ENCODE measurements around the gene IQUB. TPM values are rescaled to one million over a fixed set of nuclear protein-coding genes. Genes with fewer than 3 reads are reported as not detected.
"Not testable (repeated sequence)": the region's sequence is repeated elsewhere in the genome, so short reads cannot be mapped to it uniquely, and the experiment has no call there.

The IQUB gene
- total and polyA plus RNA-seq, 2 donors (not counting 1 experiment from before 2014, with no cell fraction given) = 0.01 to 0.12 TPM

DNA sequence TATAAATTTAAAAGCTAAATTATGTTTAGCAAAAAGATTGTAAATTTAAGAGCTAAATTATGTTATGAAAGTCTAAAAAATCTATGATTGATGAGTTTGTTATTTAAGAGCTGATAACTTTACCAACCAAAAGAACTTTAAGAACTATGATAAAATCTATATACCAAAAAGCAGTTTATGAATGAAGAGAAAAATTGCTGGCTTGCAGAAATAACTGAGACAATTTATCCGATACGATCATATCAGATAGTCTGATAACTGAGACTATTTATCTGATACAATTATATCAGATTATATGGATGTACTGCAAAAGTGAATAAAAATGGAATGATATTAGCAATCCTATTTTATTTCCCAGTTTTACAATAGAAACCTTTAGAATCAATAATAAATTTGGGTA lies 50.2 kb downstream of the IQUB start:
- ChIA-PET POLR2A (no interaction called here), CTCF (interaction anchor here (0.6 to 2.3 kb wide), 3 partner anchors 9 to 1642 kb away, joined by 3 to 10 read pairs (median 5); no protein-coding TSS in a partner anchor)
- no peak overlapping the region for H2AFZ ChIP-seq (ENCODE audit: insufficient read depth, low read depth, low read length, poor library complexity, severe bottlenecking)
- Mint-ChIP-seq H3K27me3 (peaks cover 4% of the 10 kb centered on the region), H3K27ac (no peak overlapping the region), H3K9me3 (ENCODE audit: insufficient read depth) (no peaks in the 10 kb centered on the region), H3K4me3 (no peak overlapping the region), H3K4me1 (no peaks in the 10 kb centered on the region)
- no peak overlapping the region for H3K9ac ChIP-seq (ENCODE audit: low read length)
- no peak overlapping the region for H3K4me3 ChIP-seq (ENCODE audit: control extremely low read depth in 1 of 5, extremely low read depth in 1 of 5, insufficient read depth in 1 of 5, low read depth in 2 of 5, low read length in 4 of 5)
- intact Hi-C loops (cut with micrococcal nuclease) = no loop called here
- H3K9me3 ChIP-seq (ENCODE audit: control extremely low read depth in 1 of 3, control insufficient read depth in 2 of 3, insufficient read depth in 1 of 3, low read length in 2 of 3) = no peaks in the 10 kb centered on the region
- no peaks in the 10 kb centered on the region for H3K36me3 ChIP-seq (replicated peaks in 1 of 2; ENCODE audit: control extremely low read depth in 1 of 2, control insufficient read depth in 1 of 2, extremely low read depth in 1 of 2, insufficient read depth in 2 of 2, low read length in 1 of 2)
- no CpG with 5 or more reads among the region's 2 CpGs for WGBS (ENCODE audit: insufficient coverage)
- ATAC-seq (ENCODE audit: low read depth) (no peak), DNase-seq (no peak)
- no peaks in the 10 kb centered on the region for H3K79me2 ChIP-seq (ENCODE audit: control insufficient read depth, insufficient read depth, low read length)
- TF ChIP-seq EZH2 (IDR thresholded peaks at IDR 0.05; ENCODE audit: borderline replicate concordance, insufficient read depth, low read depth, low read length, poor library complexity, severe bottlenecking) = no peak
- TF ChIP-seq, protein P1, sequence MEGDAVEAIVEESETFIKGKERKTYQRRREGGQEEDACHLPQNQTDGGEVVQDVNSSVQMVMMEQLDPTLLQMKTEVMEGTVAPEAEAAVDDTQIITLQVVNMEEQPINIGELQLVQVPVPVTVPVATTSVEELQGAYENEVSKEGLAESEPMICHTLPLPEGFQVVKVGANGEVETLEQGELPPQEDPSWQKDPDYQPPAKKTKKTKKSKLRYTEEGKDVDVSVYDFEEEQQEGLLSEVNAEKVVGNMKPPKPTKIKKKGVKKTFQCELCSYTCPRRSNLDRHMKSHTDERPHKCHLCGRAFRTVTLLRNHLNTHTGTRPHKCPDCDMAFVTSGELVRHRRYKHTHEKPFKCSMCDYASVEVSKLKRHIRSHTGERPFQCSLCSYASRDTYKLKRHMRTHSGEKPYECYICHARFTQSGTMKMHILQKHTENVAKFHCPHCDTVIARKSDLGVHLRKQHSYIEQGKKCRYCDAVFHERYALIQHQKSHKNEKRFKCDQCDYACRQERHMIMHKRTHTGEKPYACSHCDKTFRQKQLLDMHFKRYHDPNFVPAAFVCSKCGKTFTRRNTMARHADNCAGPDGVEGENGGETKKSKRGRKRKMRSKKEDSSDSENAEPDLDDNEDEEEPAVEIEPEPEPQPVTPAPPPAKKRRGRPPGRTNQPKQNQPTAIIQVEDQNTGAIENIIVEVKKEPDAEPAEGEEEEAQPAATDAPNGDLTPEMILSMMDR (IDR thresholded peaks at IDR 0.05) = no peak
- H3K4me1 ChIP-seq (ENCODE audit: control insufficient read depth in 2 of 2, insufficient read depth in 2 of 2, low read length in 2 of 2) = no peaks in the 10 kb centered on the region
- no peak overlapping the region for H3K27ac ChIP-seq (ENCODE audit: low read length in 2 of 2)
- H4K20me1 ChIP-seq (ENCODE audit: control insufficient read depth, insufficient read depth, low read length, poor library complexity, severe bottlenecking) = no peaks in the 10 kb centered on the region
- no peak overlapping the region for H3K4me2 ChIP-seq (replicated peaks; ENCODE audit: low read depth, low read length, poor library complexity, severe bottlenecking)
- peaks cover 0 to 4% (median 0%) of the 10 kb centered on the region in 4 experiments for H3K27me3 ChIP-seq (replicated peaks in 1 of 4; ENCODE audit: control extremely low read depth in 1 of 4, control insufficient read depth in 3 of 4, insufficient read depth in 4 of 4, low read length in 3 of 4)

DNA sequence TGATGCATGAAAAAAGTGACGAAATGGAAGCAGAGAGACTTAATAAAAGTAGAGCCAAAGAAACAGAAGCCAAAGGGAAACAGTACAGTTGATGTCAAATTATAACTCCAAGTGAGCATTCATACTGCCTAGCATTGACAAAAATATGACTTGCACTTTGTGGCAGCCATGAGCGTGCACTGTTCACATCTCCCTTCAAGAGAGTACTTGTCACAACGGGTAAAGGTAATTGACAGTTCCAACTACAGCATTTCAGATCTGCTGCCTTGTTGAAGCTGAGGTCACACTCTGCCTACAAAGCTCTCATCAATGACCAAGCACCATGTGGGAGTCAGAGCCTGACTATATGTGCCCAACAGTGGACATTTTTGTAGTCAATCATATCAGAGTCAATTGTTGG lies 54.3 kb downstream of the IQUB start:
- H3K27me3 ChIP-seq (replicated peaks in 1 of 4; ENCODE audit: control extremely low read depth in 1 of 4, control insufficient read depth in 3 of 4, insufficient read depth in 4 of 4, low read length in 3 of 4) = peaks cover 0 to 3% (median 0%) of the 10 kb centered on the region in 4 experiments
- Mint-ChIP-seq H3K4me3 (no peak overlapping the region), H3K4me1 (no peaks in the 10 kb centered on the region), H3K27me3 (peaks cover 4% of the 10 kb centered on the region), H3K27ac (no peak overlapping the region), H3K9me3 (ENCODE audit: insufficient read depth) (no peaks in the 10 kb centered on the region)
- no peaks in the 10 kb centered on the region for H3K79me2 ChIP-seq (ENCODE audit: control insufficient read depth, insufficient read depth, low read length)
- intact Hi-C loops (cut with micrococcal nuclease) = no loop called here
- CTCF ChIA-PET = interaction anchor here (1.5 kb wide), 1 partner anchor 14 kb away, joined by 6 read pairs; no protein-coding TSS in a partner anchor
- H3K4me2 ChIP-seq (replicated peaks; ENCODE audit: low read depth, low read length, poor library complexity, severe bottlenecking) = no peak overlapping the region
- H2AFZ ChIP-seq (ENCODE audit: insufficient read depth, low read depth, low read length, poor library complexity, severe bottlenecking) = no peak overlapping the region
- no peaks in the 10 kb centered on the region for H3K9me3 ChIP-seq (ENCODE audit: control extremely low read depth in 1 of 3, control insufficient read depth in 2 of 3, insufficient read depth in 1 of 3, low read length in 2 of 3)
- H3K9ac ChIP-seq (ENCODE audit: low read length) = no peak overlapping the region
- no peak for ATAC-seq (ENCODE audit: low read depth)
- no peaks in the 10 kb centered on the region for H4K20me1 ChIP-seq (ENCODE audit: control insufficient read depth, insufficient read depth, low read length, poor library complexity, severe bottlenecking)
- TF ChIP-seq, protein P1 (IDR thresholded peaks at IDR 0.05) = no peak
- TF ChIP-seq EZH2 (IDR thresholded peaks at IDR 0.05; ENCODE audit: borderline replicate concordance, insufficient read depth, low read depth, low read length, poor library complexity, severe bottlenecking) = no peak
- WGBS (ENCODE audit: insufficient coverage) = 92% methylated on average over 2 of the region's 3 CpGs
- H3K36me3 ChIP-seq (replicated peaks in 1 of 2; ENCODE audit: control extremely low read depth in 1 of 2, control insufficient read depth in 1 of 2, extremely low read depth in 1 of 2, insufficient read depth in 2 of 2, low read length in 1 of 2) = no peaks in the 10 kb centered on the region
- no peak overlapping the region for H3K27ac ChIP-seq (ENCODE audit: low read length in 2 of 2)
- DNase-seq = no peak
- H3K4me1 ChIP-seq (ENCODE audit: control insufficient read depth in 2 of 2, insufficient read depth in 2 of 2, low read length in 2 of 2) = no peaks in the 10 kb centered on the region
- H3K4me3 ChIP-seq (ENCODE audit: control extremely low read depth in 1 of 5, extremely low read depth in 1 of 5, insufficient read depth in 1 of 5, low read depth in 2 of 5, low read length in 4 of 5) = no peak overlapping the region
- POLR2A ChIA-PET = no interaction called here

- H3K9ac ChIP-seq (ENCODE audit: low read length); DNase-seq; H3K4me3 Mint-ChIP-seq; H3K36me3 ChIP-seq (replicated peaks in 1 of 2; ENCODE audit: control extremely low read depth in 1 of 2, control insufficient read depth in 1 of 2, extremely low read depth in 1 of 2, insufficient read depth in 2 of 2, low read length in 1 of 2); H3K9me3 Mint-ChIP-seq (ENCODE audit: insufficient read depth); H3K79me2 ChIP-seq (ENCODE audit: control insufficient read depth, insufficient read depth, low read length); ATAC-seq (ENCODE audit: low read depth); CTCF ChIA-PET; H3K27me3 ChIP-seq (replicated peaks in 1 of 4; ENCODE audit: control extremely low read depth in 1 of 4, control insufficient read depth in 3 of 4, insufficient read depth in 4 of 4, low read length in 3 of 4); H3K4me3 ChIP-seq (ENCODE audit: control extremely low read depth in 1 of 5, extremely low read depth in 1 of 5, insufficient read depth in 1 of 5, low read depth in 2 of 5, low read length in 4 of 5); H3K4me2 ChIP-seq (replicated peaks; ENCODE audit: low read depth, low read length, poor library complexity, severe bottlenecking); H3K9me3 ChIP-seq (ENCODE audit: control extremely low read depth in 1 of 3, control insufficient read depth in 2 of 3, insufficient read depth in 1 of 3, low read length in 2 of 3); H3K4me1 ChIP-seq (ENCODE audit: control insufficient read depth in 2 of 2, insufficient read depth in 2 of 2, low read length in 2 of 2); H3K27me3 Mint-ChIP-seq; H2AFZ ChIP-seq (ENCODE audit: insufficient read depth, low read depth, low read length, poor library complexity, severe bottlenecking); POLR2A ChIA-PET; intact Hi-C loops (cut with micrococcal nuclease); H3K27ac Mint-ChIP-seq; H3K4me1 Mint-ChIP-seq; H4K20me1 ChIP-seq (ENCODE audit: control insufficient read depth, insufficient read depth, low read length, poor library complexity, severe bottlenecking); H3K27ac ChIP-seq (ENCODE audit: low read length in 2 of 2): not testable (repeated sequence)
- no CpG with 5 or more reads among the region's 1 CpG for WGBS (ENCODE audit: insufficient coverage)
Observed at GRCh38 chr7:123478056-123478455, 56.3 kb downstream of the IQUB start.

All from B cell (primary cell).